ENCODE data around the gene TOX3.

DNA sequence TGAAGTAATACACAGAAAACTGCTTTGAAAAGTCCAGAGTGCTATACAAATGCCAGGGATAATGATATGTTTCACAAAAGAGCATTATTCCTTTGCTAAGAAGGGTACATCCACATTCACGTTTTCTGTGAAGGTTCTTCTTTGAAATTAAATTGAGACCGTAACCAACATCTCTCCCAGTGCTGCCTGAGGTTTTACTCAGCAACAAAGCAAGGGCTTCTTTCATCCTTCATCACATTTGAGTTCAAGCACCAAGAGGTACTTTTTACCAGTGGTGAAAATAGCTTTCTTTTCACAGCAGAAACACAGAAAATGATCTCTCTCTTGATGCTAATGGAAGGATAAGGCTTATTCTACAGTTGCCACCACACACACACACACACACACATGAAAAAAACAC lies 113.3 kb downstream of the TOX3 start:
- TF ChIP-seq, protein P1, sequence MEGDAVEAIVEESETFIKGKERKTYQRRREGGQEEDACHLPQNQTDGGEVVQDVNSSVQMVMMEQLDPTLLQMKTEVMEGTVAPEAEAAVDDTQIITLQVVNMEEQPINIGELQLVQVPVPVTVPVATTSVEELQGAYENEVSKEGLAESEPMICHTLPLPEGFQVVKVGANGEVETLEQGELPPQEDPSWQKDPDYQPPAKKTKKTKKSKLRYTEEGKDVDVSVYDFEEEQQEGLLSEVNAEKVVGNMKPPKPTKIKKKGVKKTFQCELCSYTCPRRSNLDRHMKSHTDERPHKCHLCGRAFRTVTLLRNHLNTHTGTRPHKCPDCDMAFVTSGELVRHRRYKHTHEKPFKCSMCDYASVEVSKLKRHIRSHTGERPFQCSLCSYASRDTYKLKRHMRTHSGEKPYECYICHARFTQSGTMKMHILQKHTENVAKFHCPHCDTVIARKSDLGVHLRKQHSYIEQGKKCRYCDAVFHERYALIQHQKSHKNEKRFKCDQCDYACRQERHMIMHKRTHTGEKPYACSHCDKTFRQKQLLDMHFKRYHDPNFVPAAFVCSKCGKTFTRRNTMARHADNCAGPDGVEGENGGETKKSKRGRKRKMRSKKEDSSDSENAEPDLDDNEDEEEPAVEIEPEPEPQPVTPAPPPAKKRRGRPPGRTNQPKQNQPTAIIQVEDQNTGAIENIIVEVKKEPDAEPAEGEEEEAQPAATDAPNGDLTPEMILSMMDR (IDR thresholded peaks at IDR 0.05), result no peak
- TF ChIP-seq POLR2A (IDR thresholded peaks at IDR 0.05), result no peak

Data from heart left ventricle (tissue), 13 donors.